NCI-H82 treated with DMSO at 0.1 percent for 48 hours (cell line): ENCODE results near the gene PRMT3.
"Not testable (repeated sequence)": the region's sequence is repeated elsewhere in the genome, so short reads cannot be mapped to it uniquely, and the experiment has no call there.

ENCODE experiments used
- DNase-seq: peaks from one replicate; lab custom pipeline; 2025; ENCODE audit not compliant: unreplicated experiment; lab: John Stamatoyannopoulos, UW

The PRMT3 gene

GRCh38 chr11:20373568-20374209 lies 13.8 kb upstream of the PRMT3 start:
- DNase-seq, result no peak

GRCh38 chr11:20374741-20375300 lies 12.7 kb upstream of the PRMT3 start:
- no peak for DNase-seq

- DNase-seq, result no peak
Measured at GRCh38 chr11:20376162-20376730, 11.3 kb upstream of the PRMT3 start.

- DNase-seq, result not testable (repeated sequence)
Measured at GRCh38 chr11:20385996-20386395, 1.5 kb upstream of the PRMT3 start.

- DNase-seq, result no peak
Measured at GRCh38 chr11:20388096-20389055, 860 bp downstream of the PRMT3 start.

- peak; percentile 4 for DNase-seq
Measured at GRCh38 chr11:20397281-20397680, 9.8 kb downstream of the PRMT3 start.

- DNase-seq, result no peak
Measured at GRCh38 chr11:20399498-20399897, 12.0 kb downstream of the PRMT3 start.

- DNase-seq, result no peak
Measured at GRCh38 chr11:20403059-20403458, 15.5 kb downstream of the PRMT3 start.

GRCh38 chr11:20406484-20406883 lies 19.0 kb downstream of the PRMT3 start:
- no peak for DNase-seq

GRCh38 chr11:20407344-20407743 lies 19.8 kb downstream of the PRMT3 start:
- no peak for DNase-seq

GRCh38 chr11:20415432-20415831 lies 27.9 kb downstream of the PRMT3 start:
- DNase-seq, result no peak

- peak; percentile 23 for DNase-seq
Measured at GRCh38 chr11:20417771-20418170, 30.3 kb downstream of the PRMT3 start.

- DNase-seq, result peak; percentile 0
Measured at GRCh38 chr11:20421946-20422345, 34.4 kb downstream of the PRMT3 start.

GRCh38 chr11:20429216-20429615 lies 41.7 kb downstream of the PRMT3 start:
- no peak for DNase-seq

- DNase-seq, result no peak
Measured at GRCh38 chr11:20438637-20439036, 51.1 kb downstream of the PRMT3 start.

- no peak for DNase-seq
Measured at GRCh38 chr11:20443596-20443995, 56.1 kb downstream of the PRMT3 start.

- no peak for DNase-seq
Measured at GRCh38 chr11:20444535-20444934, 57.0 kb downstream of the PRMT3 start.

GRCh38 chr11:20448834-20449233 lies 61.3 kb downstream of the PRMT3 start:
- no peak for DNase-seq

- no peak for DNase-seq
Measured at GRCh38 chr11:20450829-20451228, 63.3 kb downstream of the PRMT3 start.

- no peak for DNase-seq
Measured at GRCh38 chr11:20451568-20451967, 64.1 kb downstream of the PRMT3 start.

- DNase-seq, result peak; percentile 27
Measured at GRCh38 chr11:20452585-20452984, 65.1 kb downstream of the PRMT3 start.
